Measurements from ENCODE around the gene MYO16.

Gene MYO16

DNA sequence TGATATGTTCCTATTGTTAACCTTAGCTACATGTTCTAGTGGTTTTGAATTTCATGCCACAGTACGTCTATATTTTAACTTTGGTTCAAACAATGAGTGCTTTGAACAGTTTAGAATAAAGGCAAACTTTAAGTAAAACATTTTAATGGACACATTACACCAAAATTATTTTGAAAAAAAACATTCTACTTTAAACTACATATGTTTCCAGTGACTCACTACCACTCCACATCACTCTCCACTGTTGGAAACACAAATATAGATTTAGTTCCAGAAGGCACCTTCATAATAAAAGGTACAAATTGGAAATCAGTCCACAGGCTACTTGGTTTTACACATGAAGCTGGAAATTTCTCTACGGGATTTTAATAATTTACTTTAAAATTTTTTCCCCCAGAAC lies 373.5 kb downstream of the MYO16 start:
- H3K4me1 ChIP-seq (ENCODE audit: control insufficient read depth, insufficient read depth, low read length) = no peaks in the 10 kb centered on the region
- H3K9me3 ChIP-seq (ENCODE audit: control insufficient read depth, insufficient read depth, low read depth, low read length) = no peaks in the 10 kb centered on the region
- no peaks in the 10 kb centered on the region for H3K36me3 ChIP-seq (ENCODE audit: control insufficient read depth in 2 of 2, insufficient read depth in 1 of 2, low read length in 2 of 2)
- CTCF ChIA-PET = interaction anchor here (0.5 kb wide), 1 partner anchor 1543 kb away, joined by 3 read pairs; no protein-coding TSS in a partner anchor
- no peak overlapping the region for H3K4me3 ChIP-seq (ENCODE audit: low read depth, low read length)
- POLR2A ChIA-PET = no interaction called here
- no peak overlapping the region for H3K27ac ChIP-seq (ENCODE audit: extremely low read depth, low read depth, low read length)
- no peak for TF ChIP-seq ZNF146 (tag by site-specific recombination; IDR thresholded peaks at IDR 0.05)
- no peak for TF ChIP-seq ZBTB1 (tag by site-specific recombination; IDR thresholded peaks at IDR 0.05)
- no peak for TF ChIP-seq TCF7L2 (IDR thresholded peaks at IDR 0.05; ENCODE audit: borderline replicate concordance, low read depth, low read length)
- no peak for TF ChIP-seq ZNF792 (tag by site-specific recombination; IDR thresholded peaks at IDR 0.05)
- no peak for TF ChIP-seq ZNF155 (tag by site-specific recombination; IDR thresholded peaks at IDR 0.05)

DNA sequence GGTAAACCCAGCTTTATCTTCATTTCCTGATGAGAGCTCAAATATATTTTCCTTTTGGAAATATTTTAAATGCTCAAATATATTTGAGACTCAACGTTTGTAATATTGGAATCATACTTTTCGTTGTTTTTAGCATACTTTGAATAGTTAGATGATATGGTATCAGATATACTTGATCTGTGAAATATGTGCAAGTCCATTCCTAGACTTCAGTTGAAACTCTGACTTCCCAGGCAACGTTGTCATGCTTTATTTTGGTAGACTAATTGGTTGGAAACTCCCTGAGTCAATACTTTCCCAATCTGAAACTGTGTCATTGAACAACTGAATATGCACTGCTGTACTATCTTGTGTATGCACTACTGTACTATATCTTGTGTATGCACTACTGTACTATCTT lies 378.5 kb downstream of the MYO16 start:
- CTCF ChIA-PET = interaction anchor here (0.7 kb wide), 1 partner anchor 690 kb away, joined by 3 read pairs; no protein-coding TSS in a partner anchor
- POLR2A ChIA-PET = no interaction called here
- Histone ChIP-seq H3K36me3 (ENCODE audit: control insufficient read depth in 2 of 2, insufficient read depth in 1 of 2, low read length in 2 of 2) (no peaks in the 10 kb centered on the region), H3K9me3 (ENCODE audit: control insufficient read depth, insufficient read depth, low read depth, low read length) (no peaks in the 10 kb centered on the region), H3K4me3 (ENCODE audit: low read depth, low read length) (no peak overlapping the region), H3K4me1 (ENCODE audit: control insufficient read depth, insufficient read depth, low read length) (no peaks in the 10 kb centered on the region), H3K27ac (ENCODE audit: extremely low read depth, low read depth, low read length) (no peak overlapping the region)
- TF ChIP-seq ZNF530 (tag by site-specific recombination; IDR thresholded peaks at IDR 0.05; ENCODE audit: low read depth) (no peak), KLF8 (tag by site-specific recombination; IDR thresholded peaks at IDR 0.05) (no peak), ZNF350 (tag by site-specific recombination; IDR thresholded peaks at IDR 0.05) (no peak), ZNF544 (tag by site-specific recombination; IDR thresholded peaks at IDR 0.05) (no peak), TCF7L2 (IDR thresholded peaks at IDR 0.05; ENCODE audit: borderline replicate concordance, low read depth, low read length) (no peak), ZNF560 (tag by site-specific recombination; IDR thresholded peaks at IDR 0.05; ENCODE audit: borderline replicate concordance) (no peak), ZNF157 (tag by site-specific recombination; IDR thresholded peaks at IDR 0.05) (no peak), HOXC10 (CRISPR knock-in tag; IDR thresholded peaks at IDR 0.05) (no peak)
- TF ChIP-seq, protein P1, sequence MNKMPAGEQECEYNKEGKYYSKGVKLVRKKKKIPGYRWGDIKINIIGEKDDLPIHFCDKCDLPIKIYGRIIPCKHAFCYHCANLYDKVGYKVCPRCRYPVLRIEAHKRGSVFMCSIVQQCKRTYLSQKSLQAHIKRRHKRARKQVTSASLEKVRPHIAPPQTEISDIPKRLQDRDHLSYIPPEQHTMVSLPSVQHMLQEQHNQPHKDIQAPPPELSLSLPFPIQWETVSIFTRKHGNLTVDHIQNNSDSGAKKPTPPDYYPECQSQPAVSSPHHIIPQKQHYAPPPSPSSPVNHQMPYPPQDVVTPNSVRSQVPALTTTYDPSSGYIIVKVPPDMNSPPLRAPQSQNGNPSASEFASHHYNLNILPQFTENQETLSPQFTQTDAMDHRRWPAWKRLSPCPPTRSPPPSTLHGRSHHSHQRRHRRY (tag by site-specific recombination; IDR thresholded peaks at IDR 0.05) = no peak
- TF ChIP-seq, protein P2, sequence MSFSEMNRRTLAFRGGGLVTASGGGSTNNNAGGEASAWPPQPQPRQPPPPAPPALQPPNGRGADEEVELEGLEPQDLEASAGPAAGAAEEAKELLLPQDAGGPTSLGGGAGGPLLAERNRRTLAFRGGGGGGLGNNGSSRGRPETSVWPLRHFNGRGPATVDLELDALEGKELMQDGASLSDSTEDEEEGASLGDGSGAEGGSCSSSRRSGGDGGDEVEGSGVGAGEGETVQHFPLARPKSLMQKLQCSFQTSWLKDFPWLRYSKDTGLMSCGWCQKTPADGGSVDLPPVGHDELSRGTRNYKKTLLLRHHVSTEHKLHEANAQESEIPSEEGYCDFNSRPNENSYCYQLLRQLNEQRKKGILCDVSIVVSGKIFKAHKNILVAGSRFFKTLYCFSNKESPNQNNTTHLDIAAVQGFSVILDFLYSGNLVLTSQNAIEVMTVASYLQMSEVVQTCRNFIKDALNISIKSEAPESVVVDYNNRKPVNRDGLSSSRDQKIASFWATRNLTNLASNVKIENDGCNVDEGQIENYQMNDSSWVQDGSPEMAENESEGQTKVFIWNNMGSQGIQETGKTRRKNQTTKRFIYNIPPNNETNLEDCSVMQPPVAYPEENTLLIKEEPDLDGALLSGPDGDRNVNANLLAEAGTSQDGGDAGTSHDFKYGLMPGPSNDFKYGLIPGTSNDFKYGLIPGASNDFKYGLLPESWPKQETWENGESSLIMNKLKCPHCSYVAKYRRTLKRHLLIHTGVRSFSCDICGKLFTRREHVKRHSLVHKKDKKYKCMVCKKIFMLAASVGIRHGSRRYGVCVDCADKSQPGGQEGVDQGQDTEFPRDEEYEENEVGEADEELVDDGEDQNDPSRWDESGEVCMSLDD (tag by site-specific recombination; IDR thresholded peaks at IDR 0.05) = no peak

DNA sequence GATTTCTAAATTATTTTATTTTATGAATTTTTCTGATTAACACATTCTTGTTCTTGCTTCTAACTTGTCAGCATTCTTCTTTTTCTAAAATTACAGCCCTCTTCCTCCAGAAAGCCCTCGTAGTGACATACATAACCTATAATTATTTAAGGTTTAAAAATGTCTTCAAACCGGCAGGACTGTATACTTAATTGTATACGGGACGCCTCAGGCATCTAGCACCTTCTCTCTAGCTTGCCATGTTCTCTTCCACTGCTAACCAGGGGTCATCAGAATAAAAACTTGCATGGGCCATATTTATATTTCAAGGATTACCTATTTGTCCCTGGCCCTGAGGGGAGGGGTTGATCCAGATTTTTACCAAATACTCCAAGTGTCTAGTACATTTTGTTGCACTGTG lies 380.3 kb downstream of the MYO16 start:
- ChIA-PET CTCF (no interaction called here), POLR2A (no interaction called here)
- Histone ChIP-seq H3K4me3 (ENCODE audit: low read depth, low read length) (no peak overlapping the region), H3K36me3 (ENCODE audit: control insufficient read depth in 2 of 2, insufficient read depth in 1 of 2, low read length in 2 of 2) (no peaks in the 10 kb centered on the region), H3K9me3 (ENCODE audit: control insufficient read depth, insufficient read depth, low read depth, low read length) (no peaks in the 10 kb centered on the region), H3K27ac (ENCODE audit: extremely low read depth, low read depth, low read length) (no peak overlapping the region), H3K4me1 (ENCODE audit: control insufficient read depth, insufficient read depth, low read length) (no peaks in the 10 kb centered on the region)
- TF ChIP-seq ZNF132 (tag by site-specific recombination; IDR thresholded peaks at IDR 0.05; ENCODE audit: borderline replicate concordance) (no peak), ZNF837 (tag by site-specific recombination; IDR thresholded peaks at IDR 0.05) (no peak), ZNF169 (tag by site-specific recombination; IDR thresholded peaks at IDR 0.05) (no peak), TRIM28 (IDR thresholded peaks at IDR 0.05; ENCODE audit: borderline replicate concordance, low read length) (no peak), GLI4 (tag by site-specific recombination; IDR thresholded peaks at IDR 0.05) (no peak), ZNF791 (tag by site-specific recombination; IDR thresholded peaks at IDR 0.05) (no peak), ZNF529 (tag by site-specific recombination; IDR thresholded peaks at IDR 0.05; ENCODE audit: insufficient replicate concordance) (no peak), ZXDB (tag by site-specific recombination; IDR thresholded peaks at IDR 0.05) (no peak), ZSCAN30 (tag by site-specific recombination; IDR thresholded peaks at IDR 0.05) (no peak), ZNF843 (tag by site-specific recombination; IDR thresholded peaks at IDR 0.05) (no peak), ZBTB17 (tag by site-specific recombination; IDR thresholded peaks at IDR 0.05) (no peak)
- TF ChIP-seq, protein P3, sequence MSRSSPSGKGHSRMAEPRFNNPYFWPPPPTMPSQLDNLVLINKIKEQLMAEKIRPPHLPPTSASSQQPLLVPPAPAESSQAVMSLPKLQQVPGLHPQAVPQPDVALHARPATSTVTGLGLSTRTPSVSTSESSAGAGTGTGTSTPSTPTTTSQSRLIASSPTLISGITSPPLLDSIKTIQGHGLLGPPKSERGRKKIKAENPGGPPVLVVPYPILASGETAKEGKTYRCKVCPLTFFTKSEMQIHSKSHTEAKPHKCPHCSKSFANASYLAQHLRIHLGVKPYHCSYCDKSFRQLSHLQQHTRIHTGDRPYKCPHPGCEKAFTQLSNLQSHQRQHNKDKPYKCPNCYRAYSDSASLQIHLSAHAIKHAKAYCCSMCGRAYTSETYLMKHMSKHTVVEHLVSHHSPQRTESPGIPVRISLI (tag by site-specific recombination; IDR thresholded peaks at IDR 0.05) = no peak
- TF ChIP-seq, protein P4, sequence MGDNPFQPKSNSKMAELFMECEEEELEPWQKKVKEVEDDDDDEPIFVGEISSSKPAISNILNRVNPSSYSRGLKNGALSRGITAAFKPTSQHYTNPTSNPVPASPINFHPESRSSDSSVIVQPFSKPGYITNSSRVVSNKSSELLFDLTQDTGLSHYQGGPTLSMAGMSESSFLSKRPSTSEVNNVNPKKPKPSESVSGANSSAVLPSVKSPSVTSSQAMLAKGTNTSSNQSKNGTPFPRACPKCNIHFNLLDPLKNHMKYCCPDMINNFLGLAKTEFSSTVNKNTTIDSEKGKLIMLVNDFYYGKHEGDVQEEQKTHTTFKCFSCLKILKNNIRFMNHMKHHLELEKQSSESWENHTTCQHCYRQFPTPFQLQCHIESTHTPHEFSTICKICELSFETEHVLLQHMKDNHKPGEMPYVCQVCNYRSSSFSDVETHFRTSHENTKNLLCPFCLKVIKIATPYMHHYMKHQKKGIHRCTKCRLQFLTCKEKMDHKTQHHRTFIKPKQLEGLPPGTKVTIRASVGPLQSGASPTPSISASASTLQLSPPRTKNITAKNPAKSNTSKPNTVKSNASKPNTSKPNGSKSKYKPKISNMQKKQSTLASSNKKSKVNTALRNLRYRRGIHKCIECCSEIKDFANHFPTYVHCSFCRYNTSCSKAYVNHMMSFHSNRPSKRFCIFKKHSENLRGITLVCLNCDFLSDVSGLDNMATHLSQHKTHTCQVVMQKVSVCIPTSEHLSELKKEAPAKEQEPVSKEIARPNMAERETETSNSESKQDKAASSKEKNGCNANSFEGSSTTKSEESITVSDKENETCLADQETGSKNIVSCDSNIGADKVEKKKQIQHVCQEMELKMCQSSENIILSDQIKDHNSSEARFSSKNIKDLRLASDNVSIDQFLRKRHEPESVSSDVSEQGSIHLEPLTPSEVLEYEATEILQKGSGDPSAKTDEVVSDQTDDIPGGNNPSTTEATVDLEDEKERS (tag by site-specific recombination; IDR thresholded peaks at IDR 0.05) = no peak

All from HEK293 (cell line).